ENCODE data around the gene NCAM2. TPM values are rescaled to one million over a fixed set of nuclear protein-coding genes. Genes with fewer than 3 reads are reported as not detected.

The NCAM2 gene
- total RNA-seq, 1 experiment from 2014 or later, result 2.4 TPM

- Histone ChIP-seq H3K4me3 (ENCODE audit: low read length) (no peak overlapping the region), H3K9me3 (ENCODE audit: low read length) (no peaks in the 10 kb centered on the region), H3K4me2 (ENCODE audit: low read length) (no peak overlapping the region), H4K20me1 (ENCODE audit: low read length) (no peaks in the 10 kb centered on the region), H3K79me2 (ENCODE audit: low read length) (no peaks in the 10 kb centered on the region), H3K36me3 (ENCODE audit: low read depth, low read length) (no peaks in the 10 kb centered on the region), H3K27ac (ENCODE audit: low read length) (no peak overlapping the region), H3K9me2 (replicated peaks; ENCODE audit: low read length) (no peaks in the 10 kb centered on the region), H3F3A (ENCODE audit: low read length, unreplicated experiment) (no peaks in the 10 kb centered on the region), H3K27me3 (ENCODE audit: low read length) (no peaks in the 10 kb centered on the region), H3K4me1 (ENCODE audit: insufficient read depth, low read length) (no peaks in the 10 kb centered on the region), H2AFZ (ENCODE audit: low read length) (no peak overlapping the region), H3K9ac (ENCODE audit: low read length) (no peak overlapping the region)
- no peak for TF ChIP-seq EZH2 (IDR thresholded peaks at IDR 0.05; ENCODE audit: low read length, unreplicated experiment)
- TF ChIP-seq CTCF (conservative IDR thresholded peaks at IDR 0.05; ENCODE audit: low read depth, low read length), result no peak
- no peak for TF ChIP-seq EZH2phosphoT487 (IDR thresholded peaks at IDR 0.05; ENCODE audit: borderline replicate concordance, low read length)
- DNase-seq, result no peak
- ATAC-seq, result no peak
- CTCF ChIA-PET, result no interaction called here
- BruUV-seq (replicated peaks), result no TSS peak
- POLR2A ChIA-PET (ENCODE audit: unreplicated experiment), result no interaction called here
- intact Hi-C loops (cut with micrococcal nuclease), result loop anchor here (5.0 kb wide), 1 partner anchor 48 kb away; no protein-coding TSS in a partner anchor
Measured at GRCh38 chr21:21210552-21210951, 212.3 kb downstream of the NCAM2 start.

DNA sequence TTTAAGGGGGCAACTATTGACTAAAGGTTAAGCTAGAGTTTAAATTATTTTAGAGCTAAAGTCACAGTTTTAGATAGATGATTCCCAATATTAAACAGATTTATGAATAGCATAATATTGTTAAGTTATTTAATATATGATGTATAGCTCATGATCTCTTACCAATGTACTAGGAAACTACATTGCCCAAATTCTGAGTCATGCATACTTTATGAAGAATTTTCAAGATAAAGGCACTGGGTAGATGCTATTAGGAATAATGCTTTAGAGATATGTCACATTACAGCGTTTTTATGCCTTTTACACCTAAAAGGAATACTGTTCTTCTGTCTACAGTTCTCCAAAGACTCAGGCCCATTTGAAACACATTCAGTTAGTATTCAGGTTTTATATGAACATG is 215.1 kb downstream of the NCAM2 start:
- Histone ChIP-seq H3K9me2 (replicated peaks; ENCODE audit: low read length) (no peaks in the 10 kb centered on the region), H3K36me3 (ENCODE audit: low read depth, low read length) (no peaks in the 10 kb centered on the region), H3F3A (ENCODE audit: low read length, unreplicated experiment) (no peaks in the 10 kb centered on the region), H3K9ac (ENCODE audit: low read length) (no peak overlapping the region), H3K4me2 (ENCODE audit: low read length) (no peak overlapping the region), H2AFZ (ENCODE audit: low read length) (no peak overlapping the region), H3K9me3 (ENCODE audit: low read length) (no peaks in the 10 kb centered on the region), H4K20me1 (ENCODE audit: low read length) (no peaks in the 10 kb centered on the region), H3K4me3 (ENCODE audit: low read length) (no peak overlapping the region), H3K4me1 (ENCODE audit: insufficient read depth, low read length) (no peaks in the 10 kb centered on the region), H3K27me3 (ENCODE audit: low read length) (no peaks in the 10 kb centered on the region), H3K27ac (ENCODE audit: low read length) (no peak overlapping the region), H3K79me2 (ENCODE audit: low read length) (no peaks in the 10 kb centered on the region)
- ChIA-PET POLR2A (ENCODE audit: unreplicated experiment) (no interaction called here), CTCF (no interaction called here)
- intact Hi-C loops (cut with micrococcal nuclease), result loop anchor here (5.0 kb wide), 1 partner anchor 51 kb away; no protein-coding TSS in a partner anchor
- ATAC-seq (no peak), DNase-seq (no peak)
- no peak for TF ChIP-seq EZH2phosphoT487 (IDR thresholded peaks at IDR 0.05; ENCODE audit: borderline replicate concordance, low read length)
- BruUV-seq (replicated peaks), result no TSS peak

DNA sequence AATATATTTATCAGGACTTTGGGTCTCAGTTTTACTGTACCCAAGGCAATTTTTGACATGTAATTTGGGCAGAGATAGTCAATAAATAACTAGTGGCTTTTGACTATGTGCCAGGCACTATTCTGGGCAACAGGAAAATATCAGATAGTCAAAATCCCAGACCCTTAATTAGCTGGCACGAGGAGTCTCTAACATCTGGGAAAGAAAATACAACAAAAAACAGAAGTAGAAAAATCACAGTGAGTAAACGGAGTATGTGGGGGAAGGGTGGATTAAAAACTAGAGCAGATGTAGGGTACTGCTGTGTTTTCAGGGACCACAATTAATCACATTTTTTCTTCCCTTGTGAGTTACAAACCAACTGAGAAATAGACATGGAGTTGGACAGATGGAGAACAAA is 217.8 kb downstream of the NCAM2 start:
- H3F3A ChIP-seq (ENCODE audit: low read length, unreplicated experiment), result no peaks in the 10 kb centered on the region
- H3K36me3 ChIP-seq (ENCODE audit: low read depth, low read length), result no peaks in the 10 kb centered on the region
- H3K4me3 ChIP-seq (ENCODE audit: low read length), result no peak overlapping the region
- H3K79me2 ChIP-seq (ENCODE audit: low read length), result no peaks in the 10 kb centered on the region
- ATAC-seq (no peak), DNase-seq (no peak)
- 0 out of 2 replicates have a peak, but pooled peaks cover 6% of the 10 kb centered on the region for H3K9me3 ChIP-seq (ENCODE audit: low read length)
- no peak for TF ChIP-seq EZH2phosphoT487 (IDR thresholded peaks at IDR 0.05; ENCODE audit: borderline replicate concordance, low read length)
- no peak for TF ChIP-seq CTCF (conservative IDR thresholded peaks at IDR 0.05; ENCODE audit: low read depth, low read length)
- no peak for TF ChIP-seq EZH2 (IDR thresholded peaks at IDR 0.05; ENCODE audit: low read length, unreplicated experiment)
- H2AFZ ChIP-seq (ENCODE audit: low read length), result no peak overlapping the region
- no peaks in the 10 kb centered on the region for H3K27me3 ChIP-seq (ENCODE audit: low read length)
- H3K4me2 ChIP-seq (ENCODE audit: low read length), result no peak overlapping the region
- CTCF ChIA-PET, result no interaction called here
- H3K4me1 ChIP-seq (ENCODE audit: insufficient read depth, low read length), result no peaks in the 10 kb centered on the region
- no peaks in the 10 kb centered on the region for H4K20me1 ChIP-seq (ENCODE audit: low read length)
- no peak overlapping the region for H3K9ac ChIP-seq (ENCODE audit: low read length)
- intact Hi-C loops (cut with micrococcal nuclease), result no loop called here
- H3K27ac ChIP-seq (ENCODE audit: low read length), result no peak overlapping the region
- H3K9me2 ChIP-seq (replicated peaks; ENCODE audit: low read length), result no peaks in the 10 kb centered on the region
- POLR2A ChIA-PET (ENCODE audit: unreplicated experiment), result no interaction called here
- no TSS peak for BruUV-seq (replicated peaks)

Measured in PC-3 (cell line).